Keratinocyte (primary cell): ENCODE data around the gene PRDM4. TPM values are rescaled to one million over a fixed set of nuclear protein-coding genes. Genes with fewer than 3 reads are reported as not detected.

Experiments used
- DNase-seq: peaks from one replicate; pipeline ENCODE4 v3.0.0-alpha.2; 2011; ENCODE audit warnings: low read depth, missing footprints, low spot score
- FAIRE-seq: peaks from 2 replicates; lab custom pipeline; 2011; peaks lifted over from hg19 to GRCh38; lab: Jason Lieb, UNC
- H2AFZ ChIP-seq: 2 replicates; pipeline ENCODE4 v1.6.0; 2012; ENCODE audit warnings: low read length, control low read depth, inconsistent platforms; ENCODE audit not compliant: control insufficient read depth
- H3K27ac ChIP-seq: 2 replicates; pipeline ENCODE4 v1.5.1; 2011; ENCODE audit warnings: low read length; ENCODE audit not compliant: control insufficient read depth, insufficient read depth
- H3K27me3 ChIP-seq: 3 replicates; pipeline ENCODE4 v1.6.0; 2011; ENCODE audit warnings: low read length; ENCODE audit not compliant: control insufficient read depth, insufficient read depth; ENCODE audit errors: extremely low read depth
- H3K36me3 ChIP-seq, 2 experiments: 2 replicates in 1 of 2; 3 replicates in 1 of 2; pipeline ENCODE4 v1.5.1; 2011; ENCODE audit warnings: low read length in 2 of 2, mild to moderate bottlenecking in 1 of 2; ENCODE audit not compliant: control insufficient read depth in 2 of 2, insufficient read depth in 2 of 2; ENCODE audit errors: extremely low read depth in 1 of 2
- H3K4me1 ChIP-seq: 3 replicates; pipeline ENCODE4 v1.5.1; 2011; ENCODE audit warnings: low read length; ENCODE audit not compliant: control insufficient read depth, insufficient read depth; ENCODE audit errors: extremely low read depth
- H3K4me2 ChIP-seq: 3 replicates; pipeline ENCODE4 v1.6.0; 2011; ENCODE audit warnings: low read depth, low read length; ENCODE audit not compliant: control insufficient read depth, insufficient read depth; ENCODE audit errors: extremely low read depth
- H3K4me3 ChIP-seq, 3 experiments: fragments of 200-600 bp in 1 of 3; sonication (generic) in 1 of 3; 2 replicates in 2 of 3; 3 replicates in 1 of 3; pipeline ENCODE4 v1.5.1; 2011 to 2016; ENCODE audit warnings: low read length in 3 of 3, mild to moderate bottlenecking in 3 of 3, control low read depth in 2 of 3, inconsistent platforms in 1 of 3, low read depth in 1 of 3, mixed read lengths in 1 of 3, mixed run types in 1 of 3, moderate library complexity in 1 of 3; ENCODE audit not compliant: control insufficient read depth in 2 of 3, insufficient read depth in 2 of 3; ENCODE audit errors: extremely low read depth in 1 of 3
- H3K79me2 ChIP-seq: 2 replicates; pipeline ENCODE4 v1.6.0; 2012; ENCODE audit warnings: low read length; ENCODE audit not compliant: control insufficient read depth, insufficient read depth
- H3K9ac ChIP-seq: 3 replicates; pipeline ENCODE4 v1.6.0; 2011; ENCODE audit warnings: low read length; ENCODE audit not compliant: control insufficient read depth, insufficient read depth; ENCODE audit errors: extremely low read depth
- H3K9me1 ChIP-seq: 3 replicates; pipeline ENCODE4 v1.6.0; 2011; ENCODE audit warnings: low read length; ENCODE audit not compliant: control insufficient read depth, insufficient read depth; ENCODE audit errors: extremely low read depth
- H3K9me3 ChIP-seq: 2 replicates; pipeline ENCODE4 v1.5.1; 2012; ENCODE audit warnings: low read depth, low read length; ENCODE audit not compliant: control insufficient read depth
- H4K20me1 ChIP-seq: 3 replicates; pipeline ENCODE4 v1.6.0; 2011; ENCODE audit warnings: low read length; ENCODE audit not compliant: control insufficient read depth, insufficient read depth; ENCODE audit errors: extremely low read depth
- CTCF ChIP-seq, 3 experiments: IDR thresholded peaks in 1 of 3; conservative IDR thresholded peaks in 1 of 3; optimal IDR thresholded peaks in 1 of 3; 2 replicates in 2 of 3; 3 replicates in 1 of 3; pipeline versions ENCODE3 to v1.5.1; 2011; ENCODE audit warnings: low read length in 3 of 3, mild to moderate bottlenecking in 3 of 3, moderate library complexity in 2 of 3, control low read depth in 1 of 3, inconsistent platforms in 1 of 3; ENCODE audit not compliant: insufficient read depth in 2 of 3; ENCODE audit errors: extremely low read depth in 1 of 3
- EZH2 ChIP-seq: IDR thresholded peaks from one replicate; pipeline ENCODE4 v1.6.1; 2012; ENCODE audit warnings: inconsistent platforms, mild to moderate bottlenecking, low read length, moderate library complexity
- dilution Hi-C: fragments of 300-500 bp; cut with MboI; formaldehyde crosslinking; loops from one replicate; pipeline ENCODE4 v1.7.0; 2020; ENCODE audit warnings: low sequenced_read_pairs; ENCODE audit not compliant: extremely low pct_ligation_motif_present
- polyA plus RNA-seq, 5 experiments: library from polyadenylated mRNA; depleted of rRNA in 3 of 5; stranded (reverse) in 3 of 5; stranded (forward) in 1 of 5; unstranded in 1 of 5; fragments of >200 nt; gene quantifications; 1 replicate in 1 of 5; 2 replicates in 3 of 5; 3 replicates in 1 of 5; pipeline versions ENCODE4 v1.2.1 to v1.2.3, GENCODE V29; 2011 to 2012; ENCODE audit warnings: missing spikeins in 2 of 5, low read depth in 1 of 5, low replicate concordance in 1 of 5

PRDM4 gene
- polyA plus RNA-seq, 1 donor (not counting 4 experiments of a cell fraction or from before 2014, with no cell fraction given) = 26.5 TPM

- no peaks in the 10 kb centered on the region for H3K27me3 ChIP-seq
- dilution Hi-C loops = no loop called here
Observed at GRCh38 chr12:107783406-107784376, 22.8 kb upstream of the PRDM4 start.

GRCh38 chr12:107782067-107782466 lies 21.1 kb upstream of the PRDM4 start:
- no peak for DNase-seq
- Histone ChIP-seq H3K9me1 (no peaks in the 10 kb centered on the region), H4K20me1 (no peaks in the 10 kb centered on the region), H3K27ac (no peak overlapping the region), H3K9me3 (no peaks in the 10 kb centered on the region), H3K4me1 (peaks cover 3% of the 10 kb centered on the region), H3K27me3 (peaks cover 2% of the 10 kb centered on the region), H3K4me3 (no peak overlapping the region), H3K9ac (no peak overlapping the region), H2AFZ (no peak overlapping the region), H3K4me2 (no peak overlapping the region), H3K36me3 (no peaks in the 10 kb centered on the region), H3K79me2 (no peaks in the 10 kb centered on the region)
- TF ChIP-seq EZH2 = no peak
- no peak for TF ChIP-seq CTCF (optimal IDR thresholded peaks at IDR 0.05 in 1 of 3, IDR thresholded peaks at IDR 0.05 in 1 of 3, conservative IDR thresholded peaks at IDR 0.05 in 1 of 3; ENCODE audit: extremely low read depth in 1 of 3, insufficient read depth in 2 of 3, low read length in 3 of 3)
- no peak for FAIRE-seq
- dilution Hi-C loops = no loop called here

More at GRCh38 chr12:107783406-107784376, 22.8 kb upstream of the PRDM4 start:
- no peaks in the 10 kb centered on the region for H4K20me1 ChIP-seq
- H3K36me3 ChIP-seq = no peaks in the 10 kb centered on the region
- no peak overlapping the region for H2AFZ ChIP-seq
- no peak overlapping the region for H3K27ac ChIP-seq
- no peak for TF ChIP-seq EZH2
- no peak for TF ChIP-seq CTCF (optimal IDR thresholded peaks at IDR 0.05 in 1 of 3, IDR thresholded peaks at IDR 0.05 in 1 of 3, conservative IDR thresholded peaks at IDR 0.05 in 1 of 3; ENCODE audit: extremely low read depth in 1 of 3, insufficient read depth in 2 of 3, low read length in 3 of 3)
- H3K9ac ChIP-seq = no peak overlapping the region
- H3K4me3 ChIP-seq = no peak overlapping the region
- H3K9me1 ChIP-seq = no peaks in the 10 kb centered on the region
- no peaks in the 10 kb centered on the region for H3K79me2 ChIP-seq
- no peaks in the 10 kb centered on the region for H3K9me3 ChIP-seq
- FAIRE-seq (no peak), DNase-seq (no peak)
- no peak overlapping the region for H3K4me2 ChIP-seq
- peaks cover under 1% of the 10 kb centered on the region for H3K4me1 ChIP-seq
